K562 (cell line): ENCODE measurements around the gene RSRC1. TPM values are rescaled to one million over a fixed set of nuclear protein-coding genes. Genes with fewer than 3 reads are reported as not detected.

Experiments
- ARID2 ChIP-seq: fragments of 450-650 bp; IDR thresholded peaks from 2 replicates; pipeline ENCODE4 v1.6.1; 2017; ENCODE audit warnings: antibody characterized with exemption, mild to moderate bottlenecking
- ARID3A ChIP-seq: IDR thresholded peaks from 2 replicates; pipeline ENCODE4 v1.6.1; 2012; ENCODE audit warnings: low read depth, low read length, improper control_type of control experiment, borderline replicate concordance
- ARID4B ChIP-seq: sonication (generic); formaldehyde crosslinking; IDR thresholded peaks from 2 replicates; pipeline ENCODE4 v1.8.0; 2022; ENCODE audit warnings: mild to moderate bottlenecking, missing genetic modification reagents
- CREB1 ChIP-seq, 2 experiments: sonication (generic) in 1 of 2; formaldehyde crosslinking in 1 of 2; IDR thresholded peaks; 2 replicates each; pipeline versions ENCODE4 v1.6.1 to v1.8.0; 2012 to 2022; ENCODE audit warnings: inconsistent platforms in 1 of 2, mild to moderate bottlenecking in 1 of 2, missing genetic modification reagents in 1 of 2, moderate library complexity in 1 of 2
- DACH1 ChIP-seq: fragments of 450-650 bp; IDR thresholded peaks from 2 replicates; pipeline ENCODE4 v1.6.1; 2018; ENCODE audit not compliant: partially characterized antibody
- HNRNPLL ChIP-seq: fragments of 200-400 bp; formaldehyde crosslinking; IDR thresholded peaks from 2 replicates; pipeline ENCODE4 v1.6.1; 2017; ENCODE audit warnings: low read length, low read depth, mild to moderate bottlenecking; ENCODE audit not compliant: poor library complexity, severe bottlenecking
- MAFF ChIP-seq: IDR thresholded peaks from 2 replicates; pipeline ENCODE4 v1.6.1; 2012; ENCODE audit warnings: low read length, improper control_type of control experiment
- MAFK ChIP-seq: IDR thresholded peaks from 2 replicates; pipeline ENCODE4 v1.6.1; 2011; ENCODE audit warnings: low read length, improper control_type of control experiment
- MAX ChIP-seq: sonication (generic); formaldehyde crosslinking; IDR thresholded peaks from 2 replicates; pipeline ENCODE4 v1.9.0; 2022; ENCODE audit warnings: mild to moderate bottlenecking, missing genetic modification reagents
- SIN3A ChIP-seq, 2 experiments: fragments of 150-350 bp in 1 of 2; IDR thresholded peaks; 2 replicates each; pipeline ENCODE4 v1.6.1; 2011 to 2016; ENCODE audit warnings: borderline replicate concordance in 2 of 2, low read depth in 2 of 2, low read length in 2 of 2, mild to moderate bottlenecking in 2 of 2, moderate library complexity in 2 of 2; ENCODE audit not compliant: control insufficient read depth in 1 of 2
- SMC3 ChIP-seq: conservative IDR thresholded peaks from 2 replicates; pipeline ENCODE4 v1.6.1; 2011; ENCODE audit warnings: low read depth, low read length, improper control_type of control experiment; ENCODE audit not compliant: insufficient read depth
- SOX6 ChIP-seq: fragments of 450-650 bp; IDR thresholded peaks from 2 replicates; pipeline ENCODE4 v1.6.1; 2014; ENCODE audit warnings: mild to moderate bottlenecking
- ZNF592 ChIP-seq: fragments of 450-650 bp; IDR thresholded peaks from 2 replicates; pipeline ENCODE4 v1.6.1; 2017; ENCODE audit warnings: antibody characterized with exemption, mild to moderate bottlenecking
- ZZZ3 ChIP-seq: fragments of 450-650 bp; IDR thresholded peaks from 2 replicates; pipeline ENCODE4 v1.6.1; 2016; ENCODE audit warnings: antibody characterized with exemption, mild to moderate bottlenecking, moderate library complexity
- polyA plus RNA-seq, 8 experiments: library from polyadenylated mRNA; depleted of rRNA in 4 of 8; stranded (reverse) in 5 of 8; unstranded in 3 of 8; fragments of >200 nt; fragmentation: Nextera tagmentation in 2 of 8; fragmentation: Illumina TruSeq in 1 of 8; extraction: Ambion mirVana in 2 of 8; extraction: Trizol in 1 of 8; gene quantifications; 2 replicates each; pipeline versions ENCODE4 v1.2.1 to v1.2.3, GENCODE V29; 2011 to 2014; ENCODE audit warnings: inconsistent platforms in 1 of 8, missing spikeins in 1 of 8
- total RNA-seq, 7 experiments: library from RNA; depleted of rRNA in 6 of 7; stranded (reverse); fragments of >200 nt in 6 of 7; fragmentation: Illumina TruSeq in 2 of 7; extraction: Trizol in 2 of 7; gene quantifications; 2 replicates each; pipeline versions ENCODE4 v1.2.1 to v1.2.3, GENCODE V29; 2011 to 2021; ENCODE audit warnings: low replicate concordance in 1 of 7

RSRC1 gene
- total and polyA plus RNA-seq, 9 of the 15 experiments (the other 6 are each of a cell fraction or from before 2014, with no cell fraction given), result 19.3 to 128 (median 75.5) TPM

- TF ChIP-seq ZNF592 (no peak), CREB1 (IDR thresholded peaks at IDR 0.05) (no peak), CREB1 (CRISPR knock-in tag; IDR thresholded peaks at IDR 0.05) (no peak), SOX6 (no peak), MAX (CRISPR knock-in tag) (no peak), ARID3A (0 out of 2 replicates have a peak, but pooled peaks have one; percentile 28), MAFK (no peak), MAFF (no peak), SMC3 (peak; percentile 79), HNRNPLL (no peak), ZZZ3 (no peak), ARID4B (CRISPR knock-in tag) (no peak), ARID2 (peak; percentile 54; the same call in 1 of the 2 replicates), DACH1 (no peak), SIN3A (IDR thresholded peaks at IDR 0.05; ENCODE audit: borderline replicate concordance in 2 of 2, control insufficient read depth in 1 of 2, low read depth in 2 of 2, low read length in 2 of 2) (no peak)
These were observed 324.6 kb downstream of the RSRC1 start (continued) for GRCh38 chr3:158434412-158435038.
